NCI-H1436 treated with DMSO at 0.1 percent for 48 hours (cell line): ENCODE measurements around the gene RAB14.

ENCODE experiments used
- DNase-seq: peaks from one replicate; lab custom pipeline; 2025; lab: John Stamatoyannopoulos, UW

Gene RAB14

GRCh38 chr9:121219530-121219929 is 17.9 kb upstream of the RAB14 start:
- no peak for DNase-seq

- DNase-seq = no peak
Measured at GRCh38 chr9:121218357-121219027, 16.8 kb upstream of the RAB14 start.

DNA sequence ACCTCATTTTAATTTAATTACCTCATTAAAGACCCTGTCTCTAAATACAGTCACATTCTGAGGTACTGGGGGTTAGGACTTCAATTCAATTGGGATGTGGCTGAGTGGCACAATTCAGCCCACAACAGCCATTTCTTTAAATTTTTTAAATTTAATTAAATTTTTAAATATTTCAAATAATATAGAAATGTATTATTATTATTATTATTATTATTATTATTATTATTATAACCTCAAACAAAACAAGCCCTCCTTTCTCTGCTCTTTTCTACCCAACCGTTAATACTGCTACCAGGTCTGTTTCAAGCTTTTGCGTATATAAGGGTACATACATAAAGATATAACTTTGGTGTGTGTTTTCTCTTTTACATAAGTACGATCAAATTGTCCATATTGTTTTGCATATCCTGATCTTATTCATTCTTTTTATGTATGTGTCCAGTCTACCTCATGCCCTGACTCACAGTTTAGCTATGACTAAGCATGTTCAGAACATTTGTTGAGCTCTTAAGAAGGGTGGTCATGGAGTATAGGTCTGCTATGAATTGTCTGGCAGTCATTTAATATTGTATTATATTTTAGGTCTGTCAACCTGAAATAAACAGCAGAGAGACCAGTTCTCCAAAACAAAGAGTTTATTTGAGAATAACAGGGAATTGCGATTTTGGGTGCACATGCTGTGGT is 16.1 kb upstream of the RAB14 start:
- no peak for DNase-seq

GRCh38 chr9:121216271-121216805 is 14.7 kb upstream of the RAB14 start:
- no peak for DNase-seq

DNA sequence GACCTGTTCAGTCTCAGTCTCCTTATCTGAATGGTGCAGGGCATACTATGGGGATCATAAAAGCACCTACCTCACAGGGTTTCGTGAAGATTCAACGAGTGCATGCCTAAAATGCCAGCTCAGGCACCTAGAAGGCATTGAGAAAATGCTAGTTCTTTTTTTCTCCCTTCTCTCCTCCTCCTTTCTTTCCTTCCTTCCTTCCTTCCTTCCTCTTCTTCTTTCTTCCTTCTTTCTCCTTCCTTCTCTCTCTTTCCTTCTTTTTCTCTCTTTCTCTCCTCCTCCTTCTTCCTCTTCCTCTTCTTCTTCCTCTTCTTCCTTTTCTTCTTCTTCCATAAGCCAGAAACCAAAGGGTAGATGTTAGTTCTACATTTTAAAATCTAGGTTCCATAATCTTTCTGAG is 12.3 kb upstream of the RAB14 start:
- DNase-seq = no peak

- DNase-seq = no peak
Measured at GRCh38 chr9:121213136-121213806, 11.6 kb upstream of the RAB14 start.

- no peak for DNase-seq
Measured at GRCh38 chr9:121210536-121210935, 8.9 kb upstream of the RAB14 start.

DNA sequence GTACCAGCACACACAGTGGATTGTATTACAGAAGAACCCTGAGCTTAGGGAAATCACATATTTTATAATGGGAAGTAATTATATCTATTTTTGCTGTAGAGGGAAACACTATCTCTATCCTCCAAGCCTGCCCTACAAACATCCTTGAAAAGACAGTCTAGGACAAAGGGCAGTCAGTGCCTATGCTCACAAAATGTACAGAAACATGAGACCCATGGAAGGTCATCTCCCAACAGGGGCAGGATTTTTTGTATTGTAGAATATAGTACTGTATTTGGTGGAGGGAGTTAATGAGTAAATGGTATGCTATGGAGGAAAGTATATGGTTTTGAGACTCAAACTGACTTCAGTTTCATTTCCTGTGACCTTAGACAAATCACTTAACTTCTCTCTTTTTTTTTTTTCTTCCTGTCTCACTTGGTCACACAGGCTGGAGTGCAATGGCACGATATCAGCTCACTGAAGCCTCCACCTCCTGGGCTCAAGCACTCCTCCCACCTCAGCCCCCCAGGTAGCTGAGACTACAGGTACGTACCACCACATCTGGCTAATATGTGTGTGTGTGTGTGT is 5.8 kb upstream of the RAB14 start:
- no peak for DNase-seq

DNA sequence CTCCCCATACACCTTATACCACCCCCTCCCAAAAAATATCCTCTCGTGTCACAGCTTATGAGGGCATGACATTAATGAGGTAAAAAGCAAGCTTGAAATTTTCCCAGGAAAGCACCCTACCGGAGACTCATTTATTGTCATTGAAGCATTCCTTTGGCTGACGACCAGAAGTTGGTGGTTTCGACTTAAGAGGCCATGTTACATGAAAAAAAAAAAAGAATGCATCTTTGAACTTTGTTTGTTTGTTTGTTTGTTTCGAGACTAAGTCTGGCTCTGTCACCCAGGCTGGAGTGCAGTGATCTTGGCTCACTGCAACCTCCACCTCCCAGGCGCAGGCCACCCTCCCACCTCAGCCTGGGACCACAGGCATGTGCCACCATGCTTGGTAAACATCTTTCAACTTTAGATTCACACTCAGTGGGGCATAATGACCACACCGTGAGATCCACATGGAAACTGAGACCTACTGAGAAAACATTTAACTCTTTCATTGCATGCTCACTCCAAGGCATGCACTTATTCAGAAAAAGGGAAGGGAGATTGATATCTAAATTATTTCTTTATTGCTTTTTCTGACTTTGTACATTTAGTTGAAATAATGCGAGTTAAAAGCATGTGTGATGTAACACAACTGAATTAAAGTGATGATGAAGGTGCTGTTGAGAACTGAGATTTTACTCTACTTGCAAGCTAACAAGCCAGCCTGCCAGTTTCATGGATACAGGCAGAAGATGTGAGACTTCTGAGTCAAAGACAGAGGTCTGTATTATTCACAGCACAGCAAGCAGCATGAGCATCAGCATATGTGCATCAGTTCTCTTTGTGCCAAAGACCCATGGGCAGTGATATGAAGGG is 5.1 kb upstream of the RAB14 start:
- no peak for DNase-seq

- no peak for DNase-seq
Measured at GRCh38 chr9:121204611-121205010, 2.9 kb upstream of the RAB14 start.

DNA sequence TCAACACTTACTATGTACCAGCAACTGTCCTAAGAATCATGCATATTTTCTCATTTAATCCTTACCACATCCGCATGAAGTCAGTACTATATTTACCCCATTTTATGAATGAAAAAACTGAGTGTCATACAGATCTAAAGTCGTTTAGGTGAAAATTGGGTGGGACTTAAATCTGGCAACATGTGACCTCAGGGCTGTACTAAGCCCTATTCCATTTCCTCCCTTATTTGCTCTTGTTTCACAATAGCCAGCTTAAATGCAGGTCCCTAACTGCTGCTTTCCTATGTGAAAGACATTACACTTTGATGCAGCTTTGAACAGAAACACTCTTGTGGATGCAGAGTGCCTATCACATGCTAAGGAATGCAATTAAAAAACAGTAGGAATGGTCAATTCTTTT is 2.5 kb upstream of the RAB14 start:
- DNase-seq = no peak

DNA sequence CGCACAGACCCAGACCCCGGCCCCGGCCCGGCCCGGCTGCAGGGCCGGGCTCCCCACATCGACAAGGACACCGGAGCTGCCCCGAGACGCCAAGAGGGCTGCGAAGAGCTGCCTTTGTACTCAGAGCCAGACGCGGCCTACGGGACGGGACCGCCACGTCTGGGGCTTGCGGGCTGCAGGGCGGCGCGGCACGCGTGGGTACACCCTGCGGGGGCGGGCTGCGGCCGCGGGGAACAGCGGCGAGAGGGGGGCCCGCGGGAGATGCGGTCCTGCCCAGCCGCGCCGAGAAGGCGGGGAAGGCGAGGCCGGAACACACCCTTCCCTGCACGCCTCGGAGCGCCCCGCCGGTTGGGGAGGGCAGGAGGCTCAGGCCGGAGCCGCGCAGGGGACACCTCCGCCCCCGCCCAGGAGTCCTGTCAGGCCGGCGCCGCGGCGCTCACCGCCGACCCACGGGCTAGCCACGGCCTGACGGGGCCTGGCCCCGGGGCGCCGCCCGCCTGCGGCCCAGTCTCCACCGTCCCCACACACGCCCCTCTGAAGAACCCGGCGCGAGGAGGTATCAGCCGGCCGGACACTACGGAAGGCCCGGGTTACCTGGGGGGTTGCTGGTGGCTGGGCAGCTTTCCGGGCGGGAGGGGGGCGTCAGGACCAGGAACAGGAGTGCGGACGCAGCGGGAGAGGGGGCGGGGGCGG is 478 bp downstream of the RAB14 start:
- DNase-seq = no peak

DNA sequence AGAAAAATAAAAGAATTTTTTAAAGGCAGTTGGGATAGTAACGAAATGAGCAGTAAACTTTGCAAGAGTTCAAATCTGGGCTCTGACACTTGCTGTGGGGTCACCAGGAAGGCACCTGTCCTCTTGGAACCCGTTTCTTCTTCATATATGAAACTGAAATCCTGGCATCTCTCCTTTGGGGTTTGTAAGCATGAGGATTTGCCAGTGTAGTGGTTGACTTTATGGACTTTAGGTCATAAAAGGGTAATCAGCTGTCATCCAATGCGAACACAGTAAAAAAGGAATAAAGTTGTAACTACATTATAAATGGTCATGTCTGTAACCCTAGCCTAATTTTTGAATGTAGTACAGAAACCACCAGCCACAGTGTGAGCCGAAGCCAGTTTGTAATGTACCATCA is 1.3 kb downstream of the RAB14 start:
- DNase-seq = no peak

GRCh38 chr9:121199921-121200320 is 1.7 kb downstream of the RAB14 start:
- no peak for DNase-seq

DNA sequence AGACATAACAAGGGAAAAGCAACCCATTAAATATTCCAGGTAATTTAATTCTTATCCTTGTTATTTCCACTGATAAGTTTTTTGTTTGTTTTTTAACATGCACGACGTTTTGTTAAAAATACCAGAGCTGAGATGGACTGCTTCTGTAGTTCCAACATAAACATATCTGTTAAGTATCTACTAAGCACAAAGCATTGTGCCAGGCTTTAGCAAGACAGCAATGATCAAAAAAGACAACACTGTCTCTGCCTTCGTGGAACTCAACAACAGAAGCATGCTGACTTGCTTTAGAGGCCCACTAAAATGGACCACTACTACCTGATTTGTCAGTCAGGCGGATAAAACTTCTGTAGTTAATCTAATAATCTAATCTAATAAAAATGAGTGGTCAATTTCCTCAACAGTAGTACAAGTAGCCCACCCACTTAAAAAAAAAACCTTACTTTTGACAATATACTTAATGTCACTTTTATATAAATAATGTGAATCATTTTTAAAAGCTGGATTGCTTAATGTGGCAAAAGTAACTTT is 3.1 kb downstream of the RAB14 start:
- DNase-seq = no peak

DNA sequence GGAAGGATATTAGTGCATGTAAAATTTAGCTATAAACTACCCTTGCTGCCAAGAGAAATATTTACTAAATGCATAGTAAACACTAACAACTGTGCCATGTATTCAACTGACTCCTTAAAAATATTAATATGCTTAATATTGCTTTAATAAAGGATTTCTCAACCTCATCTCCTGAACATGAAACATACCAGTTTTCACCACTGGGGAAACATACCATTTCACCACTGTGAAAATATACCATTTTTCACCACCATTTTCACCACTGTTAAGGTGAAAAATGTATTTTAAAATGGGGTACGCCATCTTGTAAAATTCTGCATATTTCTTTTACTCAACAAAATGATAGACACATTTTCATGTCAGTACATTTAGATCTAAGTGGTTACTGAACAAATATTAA is 4.5 kb downstream of the RAB14 start:
- DNase-seq = no peak

- no peak for DNase-seq
Measured at GRCh38 chr9:121196389-121196788, 5.3 kb downstream of the RAB14 start.

- no peak for DNase-seq
Measured at GRCh38 chr9:121194730-121195129, 6.9 kb downstream of the RAB14 start.

DNA sequence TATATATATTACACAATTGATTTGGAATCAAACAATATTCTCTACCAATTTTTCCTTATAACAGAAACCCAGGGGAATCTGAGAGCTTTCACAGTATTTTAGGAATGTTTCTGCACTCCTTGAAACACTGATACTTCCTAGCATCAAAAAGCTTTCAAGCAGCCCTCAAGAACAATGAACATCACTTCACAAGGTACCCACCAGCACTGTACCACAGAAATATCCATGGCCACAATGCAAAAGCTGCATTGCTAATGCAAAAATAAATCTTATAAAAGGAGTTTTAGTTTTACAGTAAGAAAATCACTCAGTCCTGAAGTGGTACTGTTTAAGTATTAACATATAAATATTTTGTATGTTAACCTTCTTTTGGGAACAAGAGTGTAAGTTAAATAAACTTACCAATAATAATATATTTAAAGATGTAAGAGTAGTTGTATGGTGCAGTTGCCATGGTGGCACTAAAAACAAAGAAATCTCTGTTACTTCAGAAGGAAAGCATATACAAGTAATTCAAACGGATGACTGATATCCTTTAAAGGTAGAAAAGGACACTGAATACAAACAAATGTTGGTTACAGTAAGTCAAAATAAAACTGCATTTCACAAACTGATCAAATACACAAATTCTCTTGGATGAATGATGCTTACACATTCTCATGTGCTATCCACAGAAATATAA is 8.6 kb downstream of the RAB14 start:
- DNase-seq = no peak

- no peak for DNase-seq
Measured at GRCh38 chr9:121192518-121192917, 9.2 kb downstream of the RAB14 start.
